ENCODE data around the gene NOS1AP.

Gene NOS1AP

GRCh38 chr1:162144268-162144667 is 74.8 kb downstream of the NOS1AP start:
- Histone ChIP-seq H3K9me3 (ENCODE audit: control insufficient read depth in 2 of 2, low read length in 2 of 2) (no peaks in the 10 kb centered on the region), H3K27ac (ENCODE audit: low read depth in 2 of 2, low read length in 2 of 2) (no peak overlapping the region)

GRCh38 chr1:162144853-162145252 is 75.4 kb downstream of the NOS1AP start:
- no peaks in the 10 kb centered on the region for H3K4me1 ChIP-seq (ENCODE audit: control insufficient read depth in 2 of 2, insufficient read depth in 2 of 2, low read length in 2 of 2)
- no peaks in the 10 kb centered on the region for H3K27me3 ChIP-seq (ENCODE audit: control insufficient read depth in 2 of 2, insufficient read depth in 2 of 2, low read length in 2 of 2)
- H3K9me3 ChIP-seq (ENCODE audit: control insufficient read depth in 2 of 2, low read length in 2 of 2) = no peaks in the 10 kb centered on the region
- no peaks in the 10 kb centered on the region for H3K36me3 ChIP-seq (ENCODE audit: control insufficient read depth in 2 of 2, insufficient read depth in 2 of 2, low read length in 2 of 2)
- H3K9ac ChIP-seq (ENCODE audit: low read depth in 1 of 2, low read length in 2 of 2) = no peak overlapping the region
- H3K27ac ChIP-seq (ENCODE audit: low read depth in 2 of 2, low read length in 2 of 2) = no peak overlapping the region
- no peak overlapping the region for H3K4me3 ChIP-seq (ENCODE audit: low read length in 2 of 2)

More at GRCh38 chr1:162144268-162144667, 74.8 kb downstream of the NOS1AP start:
- Histone ChIP-seq H3K9ac (ENCODE audit: low read depth in 1 of 2, low read length in 2 of 2) (no peak overlapping the region), H3K36me3 (ENCODE audit: control insufficient read depth in 2 of 2, insufficient read depth in 2 of 2, low read length in 2 of 2) (no peaks in the 10 kb centered on the region), H3K4me1 (ENCODE audit: control insufficient read depth in 2 of 2, insufficient read depth in 2 of 2, low read length in 2 of 2) (no peaks in the 10 kb centered on the region), H3K4me3 (ENCODE audit: low read length in 2 of 2) (no peak overlapping the region), H3K27me3 (ENCODE audit: control insufficient read depth in 2 of 2, insufficient read depth in 2 of 2, low read length in 2 of 2) (no peaks in the 10 kb centered on the region)

- no peak overlapping the region for H3K4me3 ChIP-seq (ENCODE audit: low read length in 2 of 2)
- no peaks in the 10 kb centered on the region for H3K27me3 ChIP-seq (ENCODE audit: control insufficient read depth in 2 of 2, insufficient read depth in 2 of 2, low read length in 2 of 2)
- no peak overlapping the region for H3K9ac ChIP-seq (ENCODE audit: low read depth in 1 of 2, low read length in 2 of 2)
- H3K4me1 ChIP-seq (ENCODE audit: control insufficient read depth in 2 of 2, insufficient read depth in 2 of 2, low read length in 2 of 2) = no peaks in the 10 kb centered on the region
- H3K36me3 ChIP-seq (ENCODE audit: control insufficient read depth in 2 of 2, insufficient read depth in 2 of 2, low read length in 2 of 2) = no peaks in the 10 kb centered on the region
- H3K9me3 ChIP-seq (ENCODE audit: control insufficient read depth in 2 of 2, low read length in 2 of 2) = no peaks in the 10 kb centered on the region
- H3K27ac ChIP-seq (ENCODE audit: low read depth in 2 of 2, low read length in 2 of 2) = no peak overlapping the region
Observed at GRCh38 chr1:162145280-162145965, 75.9 kb downstream of the NOS1AP start.

GRCh38 chr1:162145966-162146696 is 76.6 kb downstream of the NOS1AP start:
- Histone ChIP-seq H3K27ac (ENCODE audit: low read depth in 2 of 2, low read length in 2 of 2) (no peak overlapping the region), H3K9ac (ENCODE audit: low read depth in 1 of 2, low read length in 2 of 2) (no peak overlapping the region), H3K4me3 (ENCODE audit: low read length in 2 of 2) (no peak overlapping the region), H3K4me1 (ENCODE audit: control insufficient read depth in 2 of 2, insufficient read depth in 2 of 2, low read length in 2 of 2) (no peaks in the 10 kb centered on the region), H3K36me3 (ENCODE audit: control insufficient read depth in 2 of 2, insufficient read depth in 2 of 2, low read length in 2 of 2) (no peaks in the 10 kb centered on the region), H3K9me3 (ENCODE audit: control insufficient read depth in 2 of 2, low read length in 2 of 2) (no peaks in the 10 kb centered on the region), H3K27me3 (ENCODE audit: control insufficient read depth in 2 of 2, insufficient read depth in 2 of 2, low read length in 2 of 2) (no peaks in the 10 kb centered on the region)

- Histone ChIP-seq H3K4me3 (ENCODE audit: low read length in 2 of 2) (no peak overlapping the region), H3K9me3 (ENCODE audit: control insufficient read depth in 2 of 2, low read length in 2 of 2) (no peaks in the 10 kb centered on the region), H3K27me3 (ENCODE audit: control insufficient read depth in 2 of 2, insufficient read depth in 2 of 2, low read length in 2 of 2) (no peaks in the 10 kb centered on the region), H3K9ac (ENCODE audit: low read depth in 1 of 2, low read length in 2 of 2) (no peak overlapping the region), H3K4me1 (ENCODE audit: control insufficient read depth in 2 of 2, insufficient read depth in 2 of 2, low read length in 2 of 2) (no peaks in the 10 kb centered on the region), H3K27ac (ENCODE audit: low read depth in 2 of 2, low read length in 2 of 2) (no peak overlapping the region), H3K36me3 (ENCODE audit: control insufficient read depth in 2 of 2, insufficient read depth in 2 of 2, low read length in 2 of 2) (no peaks in the 10 kb centered on the region)
Observed at GRCh38 chr1:162147760-162148159, 78.3 kb downstream of the NOS1AP start.

GRCh38 chr1:162150112-162150511 is 80.6 kb downstream of the NOS1AP start:
- H3K9me3 ChIP-seq (ENCODE audit: control insufficient read depth in 2 of 2, low read length in 2 of 2) = no peaks in the 10 kb centered on the region
- no peaks in the 10 kb centered on the region for H3K4me1 ChIP-seq (ENCODE audit: control insufficient read depth in 2 of 2, insufficient read depth in 2 of 2, low read length in 2 of 2)
- no peaks in the 10 kb centered on the region for H3K27me3 ChIP-seq (ENCODE audit: control insufficient read depth in 2 of 2, insufficient read depth in 2 of 2, low read length in 2 of 2)
- no peak overlapping the region for H3K9ac ChIP-seq (ENCODE audit: low read depth in 1 of 2, low read length in 2 of 2)
- no peak overlapping the region for H3K27ac ChIP-seq (ENCODE audit: low read depth in 2 of 2, low read length in 2 of 2)
- H3K4me3 ChIP-seq (ENCODE audit: low read length in 2 of 2) = no peak overlapping the region
- no peaks in the 10 kb centered on the region for H3K36me3 ChIP-seq (ENCODE audit: control insufficient read depth in 2 of 2, insufficient read depth in 2 of 2, low read length in 2 of 2)

- Histone ChIP-seq H3K9me3 (ENCODE audit: control insufficient read depth in 2 of 2, low read length in 2 of 2) (no peaks in the 10 kb centered on the region), H3K9ac (ENCODE audit: low read depth in 1 of 2, low read length in 2 of 2) (no peak overlapping the region), H3K36me3 (ENCODE audit: control insufficient read depth in 2 of 2, insufficient read depth in 2 of 2, low read length in 2 of 2) (no peaks in the 10 kb centered on the region), H3K27me3 (ENCODE audit: control insufficient read depth in 2 of 2, insufficient read depth in 2 of 2, low read length in 2 of 2) (no peaks in the 10 kb centered on the region), H3K4me1 (ENCODE audit: control insufficient read depth in 2 of 2, insufficient read depth in 2 of 2, low read length in 2 of 2) (no peaks in the 10 kb centered on the region), H3K27ac (ENCODE audit: low read depth in 2 of 2, low read length in 2 of 2) (no peak overlapping the region), H3K4me3 (ENCODE audit: low read length in 2 of 2) (no peak overlapping the region)
Observed at GRCh38 chr1:162151900-162152829, 82.7 kb downstream of the NOS1AP start.

- Histone ChIP-seq H3K36me3 (ENCODE audit: control insufficient read depth in 2 of 2, insufficient read depth in 2 of 2, low read length in 2 of 2) (no peaks in the 10 kb centered on the region), H3K9me3 (ENCODE audit: control insufficient read depth in 2 of 2, low read length in 2 of 2) (no peaks in the 10 kb centered on the region), H3K9ac (ENCODE audit: low read depth in 1 of 2, low read length in 2 of 2) (no peak overlapping the region), H3K27me3 (ENCODE audit: control insufficient read depth in 2 of 2, insufficient read depth in 2 of 2, low read length in 2 of 2) (no peaks in the 10 kb centered on the region), H3K4me3 (ENCODE audit: low read length in 2 of 2) (no peak overlapping the region), H3K4me1 (ENCODE audit: control insufficient read depth in 2 of 2, insufficient read depth in 2 of 2, low read length in 2 of 2) (peaks cover 0 to 2% of the 10 kb centered on the region in 2 donors), H3K27ac (ENCODE audit: low read depth in 2 of 2, low read length in 2 of 2) (no peak overlapping the region)
Observed at GRCh38 chr1:162153374-162153773, 83.9 kb downstream of the NOS1AP start.

GRCh38 chr1:162157469-162157868 is 88.0 kb downstream of the NOS1AP start:
- Histone ChIP-seq H3K4me1 (ENCODE audit: control insufficient read depth in 2 of 2, insufficient read depth in 2 of 2, low read length in 2 of 2) (peaks cover 2 to 13% of the 10 kb centered on the region in 2 donors), H3K9ac (ENCODE audit: low read depth in 1 of 2, low read length in 2 of 2) (no peak overlapping the region), H3K36me3 (ENCODE audit: control insufficient read depth in 2 of 2, insufficient read depth in 2 of 2, low read length in 2 of 2) (no peaks in the 10 kb centered on the region), H3K9me3 (ENCODE audit: control insufficient read depth in 2 of 2, low read length in 2 of 2) (no peaks in the 10 kb centered on the region), H3K4me3 (ENCODE audit: low read length in 2 of 2) (no peak overlapping the region), H3K27ac (ENCODE audit: low read depth in 2 of 2, low read length in 2 of 2) (no peak overlapping the region), H3K27me3 (ENCODE audit: control insufficient read depth in 2 of 2, insufficient read depth in 2 of 2, low read length in 2 of 2) (no peaks in the 10 kb centered on the region)
